ENCODE measurements around the gene N4BP2.

N4BP2 gene

DNA sequence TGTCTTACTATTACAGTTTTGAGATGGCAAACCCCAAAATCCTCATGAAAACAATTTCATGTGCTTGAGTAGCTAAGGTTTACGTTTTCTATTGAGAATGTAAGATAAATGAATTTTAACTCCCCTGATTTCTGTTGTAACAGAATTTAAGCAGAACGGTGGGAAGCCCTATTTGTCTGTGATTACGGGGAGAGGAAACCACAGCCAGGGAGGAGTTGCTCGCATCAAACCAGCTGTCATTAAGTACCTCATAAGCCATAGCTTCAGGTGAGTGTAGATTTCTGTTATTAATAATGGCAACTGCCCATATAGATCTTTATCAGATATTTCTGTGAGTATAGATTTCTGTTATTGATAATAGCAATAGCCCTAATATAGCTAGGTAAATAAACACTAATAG, 96.0 kb downstream of the N4BP2 start:
- no peak for DNase-seq

DNA sequence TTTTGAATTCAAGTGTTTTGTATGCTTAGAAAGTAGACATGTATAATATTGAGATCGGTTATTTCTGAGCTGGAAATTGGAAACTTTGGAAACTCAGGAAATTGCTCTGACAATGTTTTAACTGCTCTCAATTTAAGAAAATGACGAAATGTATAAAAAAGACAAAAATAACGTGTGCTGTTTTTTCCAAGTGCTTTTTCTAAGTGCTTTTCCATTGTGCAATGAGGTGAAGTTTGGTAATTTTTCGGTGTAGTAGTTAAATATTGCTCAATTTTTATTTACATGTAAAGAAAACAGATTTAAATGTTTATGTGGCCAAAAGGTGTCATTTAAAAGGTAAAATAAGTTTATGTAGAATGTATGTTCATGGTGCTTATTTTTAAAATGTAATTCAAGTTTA, 100.8 kb downstream of the N4BP2 start:
- DNase-seq = no peak

GRCh38 chr4:40160258-40160657, 103.6 kb downstream of the N4BP2 start:
- no peak for DNase-seq

- DNase-seq = no peak
Measured at GRCh38 chr4:40164459-40164858, 107.8 kb downstream of the N4BP2 start.

DNA sequence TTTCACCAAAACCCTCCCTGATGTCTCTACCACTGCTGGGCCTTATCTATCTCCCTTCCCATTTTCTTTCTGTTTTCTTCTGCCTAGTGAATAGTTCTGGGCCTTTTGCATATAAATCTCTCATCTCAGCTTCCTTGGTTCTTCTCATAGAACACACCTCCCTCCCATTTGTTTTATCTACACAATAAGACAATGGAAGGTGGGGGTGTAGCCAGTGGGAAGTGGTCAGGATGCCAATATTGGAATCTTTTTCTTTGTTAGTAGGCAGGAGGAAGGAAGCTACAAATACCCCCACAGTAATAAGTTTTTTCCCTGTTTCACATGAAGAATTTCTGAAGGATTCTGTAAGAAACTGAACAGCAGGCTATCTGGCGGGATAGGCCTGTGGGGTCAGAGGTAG, 109.3 kb downstream of the N4BP2 start:
- DNase-seq = no peak

DNA sequence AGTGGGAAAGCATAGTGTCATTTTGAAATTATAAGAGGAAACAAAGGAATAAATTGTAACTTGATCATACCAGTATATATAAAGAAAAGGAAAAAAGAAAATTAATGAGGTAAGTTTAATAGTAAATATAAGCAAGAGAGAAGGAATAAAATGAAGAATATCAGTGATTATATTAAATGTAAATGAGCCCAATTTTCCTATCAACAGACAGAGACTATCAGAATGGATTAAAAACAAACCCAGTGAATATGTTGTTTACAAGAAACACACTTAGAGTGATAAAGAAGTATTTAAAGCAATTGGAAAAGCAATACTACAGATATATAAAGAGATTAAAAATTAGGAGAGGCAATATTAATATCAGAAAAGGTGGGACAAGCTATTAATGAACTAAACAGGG, 111.4 kb downstream of the N4BP2 start:
- no peak for DNase-seq

GRCh38 chr4:40170588-40170987, 113.9 kb downstream of the N4BP2 start:
- DNase-seq = no peak

- no peak for DNase-seq
Measured at GRCh38 chr4:40173470-40173875, 116.8 kb downstream of the N4BP2 start.

DNA sequence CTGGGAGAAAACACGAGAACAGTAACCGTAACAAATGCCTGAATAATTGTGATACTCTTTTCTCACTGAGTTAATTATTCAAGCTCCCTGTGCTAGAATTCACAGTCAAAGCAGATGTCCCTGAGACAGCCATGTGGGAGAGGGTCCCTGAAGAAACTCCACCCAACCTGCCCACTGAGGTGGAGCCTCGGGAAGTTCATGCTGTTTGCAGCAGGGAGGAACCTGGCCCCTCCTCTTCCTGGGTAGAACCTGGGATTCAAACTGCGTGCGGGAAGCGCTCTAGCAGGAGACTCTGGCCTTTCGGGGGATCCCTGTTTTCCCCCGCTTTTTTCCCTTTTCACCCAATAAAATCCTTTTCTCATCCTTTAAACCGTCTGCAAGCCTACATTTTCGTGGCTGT, 120.0 kb downstream of the N4BP2 start:
- DNase-seq = no peak

- no peak for DNase-seq
Measured at GRCh38 chr4:40177591-40177990, 120.9 kb downstream of the N4BP2 start.

DNA sequence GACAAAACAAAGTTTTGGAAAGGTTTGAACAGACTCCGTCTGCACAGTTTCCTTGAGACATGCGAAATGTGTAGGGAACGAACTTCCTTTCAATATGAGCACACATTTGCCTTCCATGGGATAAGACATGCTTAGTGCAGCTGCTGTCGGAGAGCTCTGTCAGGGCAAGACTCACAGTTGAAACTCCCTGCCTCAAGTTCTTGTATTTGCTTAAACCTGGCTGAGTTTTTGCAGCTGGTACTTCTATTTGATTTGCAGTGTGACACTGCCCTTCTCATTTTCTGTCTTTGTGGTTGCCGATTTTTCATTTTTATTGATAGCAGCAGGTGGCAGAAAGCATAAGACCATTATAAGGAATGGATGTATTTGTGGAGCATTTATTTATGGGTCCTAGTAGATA, 122.0 kb downstream of the N4BP2 start:
- no peak for DNase-seq

GRCh38 chr4:40179360-40179759, 122.7 kb downstream of the N4BP2 start:
- no peak for DNase-seq

- DNase-seq = no peak
Measured at GRCh38 chr4:40180356-40180755, 123.7 kb downstream of the N4BP2 start.

GRCh38 chr4:40182001-40182400, 125.4 kb downstream of the N4BP2 start:
- no peak for DNase-seq

- DNase-seq = no peak
Measured at GRCh38 chr4:40182954-40183353, 126.3 kb downstream of the N4BP2 start.

GRCh38 chr4:40183615-40184411, 127.2 kb downstream of the N4BP2 start:
- no peak for DNase-seq

- DNase-seq = no peak
Measured at GRCh38 chr4:40185830-40186664, 129.4 kb downstream of the N4BP2 start.

DNA sequence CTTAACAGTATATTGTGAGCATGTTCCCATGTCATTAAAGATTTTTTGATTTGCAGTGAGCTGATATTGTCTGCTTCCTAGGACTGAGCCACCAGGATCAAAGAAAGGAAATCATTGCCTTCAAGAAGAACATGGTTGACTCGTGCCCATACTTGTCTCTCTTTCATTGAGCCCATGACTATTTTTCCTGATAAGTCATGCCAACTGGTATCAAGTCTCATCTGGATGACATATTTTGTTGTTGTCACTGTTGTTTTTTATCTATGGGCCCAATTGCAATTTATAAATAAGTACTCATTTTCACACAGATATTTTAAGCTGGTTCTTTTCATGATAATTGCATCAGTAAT, 130.0 kb downstream of the N4BP2 start:
- DNase-seq = no peak

DNA sequence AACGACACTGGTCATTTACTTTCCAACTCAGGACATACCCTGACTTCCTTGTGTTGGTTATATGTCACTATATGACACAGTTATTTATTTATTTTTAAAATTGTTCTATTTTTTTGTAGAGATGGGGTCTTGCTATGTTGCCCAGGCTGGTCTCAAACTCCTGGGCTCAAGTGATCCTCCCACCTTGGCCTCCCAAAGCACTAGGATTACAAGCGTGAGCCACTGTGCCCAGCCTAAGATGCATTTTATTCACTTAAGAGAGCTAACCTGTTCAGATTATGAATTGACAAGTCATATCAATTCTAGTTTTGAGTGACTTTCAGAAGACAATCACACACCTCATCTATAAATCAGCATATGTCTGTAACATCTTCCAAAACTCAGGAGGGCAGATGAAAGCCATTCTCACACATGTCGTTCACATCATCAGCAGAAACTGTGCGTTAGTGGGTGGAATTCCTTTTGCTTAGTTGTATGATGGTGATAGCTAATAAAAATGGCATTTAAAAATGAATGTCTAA, 130.8 kb downstream of the N4BP2 start:
- no peak for DNase-seq

DNA sequence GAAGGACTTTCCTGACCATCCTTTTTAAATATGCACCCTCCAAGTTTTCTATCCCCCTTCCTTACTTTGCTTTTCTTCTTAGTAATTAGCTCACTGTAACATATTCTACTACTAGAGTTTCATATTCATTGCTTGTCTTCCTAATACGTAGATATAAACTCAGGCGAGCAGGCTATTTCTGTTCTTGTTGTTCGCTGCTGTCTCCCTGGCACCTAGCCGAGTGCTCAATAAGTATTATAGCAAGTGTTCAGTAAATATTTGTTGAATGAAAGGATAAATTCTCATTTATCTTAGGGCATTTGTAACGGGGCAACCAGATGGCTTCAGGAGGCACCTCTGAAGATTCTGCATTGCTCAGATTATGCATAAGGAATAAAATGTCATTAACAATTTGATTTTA, 133.4 kb downstream of the N4BP2 start:
- DNase-seq = peak in 1 of 56 donors; percentile 38

DNA sequence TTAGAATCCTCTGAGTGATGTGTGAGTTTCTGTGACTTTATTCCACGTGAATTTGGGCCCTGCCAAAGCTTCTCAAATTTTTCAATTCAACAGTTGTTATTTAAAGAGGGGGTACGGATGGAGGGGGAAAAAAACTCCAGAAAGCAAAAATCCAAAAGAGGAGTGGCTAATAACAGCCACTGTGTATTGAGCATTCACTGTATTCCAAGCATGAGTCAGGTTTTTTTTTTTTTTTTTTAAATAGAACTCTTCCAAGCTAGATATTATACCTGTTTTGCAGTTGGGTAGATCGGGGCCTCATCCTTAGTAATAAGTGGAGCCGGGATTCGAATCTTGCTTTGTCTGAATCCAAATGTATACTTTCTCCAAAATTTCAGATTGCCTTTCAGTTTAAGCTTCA, 133.8 kb downstream of the N4BP2 start:
- no peak for DNase-seq
